ENCODE measurements around the gene IPCEF1. TPM values are rescaled to one million over a fixed set of nuclear protein-coding genes. Genes with fewer than 3 reads are reported as not detected.
"Not testable (repeated sequence)": the region's sequence is repeated elsewhere in the genome, so short reads cannot be mapped to it uniquely, and the experiment has no call there.

IPCEF1 gene
- total and polyA plus RNA-seq, 2 of the 8 experiments (the other 6 are each of a cell fraction or from before 2014, with no cell fraction given): 0.41 to 0.78 TPM

- H3K79me1 ChIP-seq (ENCODE audit: low read depth, low read length); H2BK20ac ChIP-seq (ENCODE audit: low read length); H3K4me3 ChIP-seq (ENCODE audit: extremely low read depth in 1 of 4, insufficient read depth in 2 of 4, low read depth in 3 of 4, low read length in 4 of 4); H3K4ac ChIP-seq (replicated peaks; ENCODE audit: insufficient read length, low read depth, low read length); H3K36me3 ChIP-seq (ENCODE audit: control insufficient read depth in 2 of 4, insufficient read depth in 4 of 4, low read length in 3 of 4); H4K5ac ChIP-seq (ENCODE audit: insufficient read length, low read depth, low read length); H3K9me3 ChIP-seq (ENCODE audit: insufficient read depth in 2 of 2, low read depth in 1 of 2, low read length in 1 of 2); H3K79me2 ChIP-seq (ENCODE audit: control insufficient read depth in 1 of 2, insufficient read depth in 2 of 2, low read length in 2 of 2); H2BK12ac ChIP-seq (ENCODE audit: low read depth, low read length); H3K27me3 ChIP-seq (replicated peaks in 1 of 4; ENCODE audit: control insufficient read depth in 3 of 4, extremely low read depth in 1 of 4, insufficient read depth in 3 of 4, low read length in 3 of 4); H3K4me1 ChIP-seq (replicated peaks in 1 of 4; ENCODE audit: control insufficient read depth in 3 of 4, insufficient read depth in 4 of 4, low read length in 3 of 4); POLR2A ChIA-PET (ENCODE audit: partially characterized antibody); H2BK5ac ChIP-seq (ENCODE audit: low read depth, low read length); H4K20me1 ChIP-seq (replicated peaks in 1 of 2; ENCODE audit: control insufficient read depth in 1 of 2, insufficient read depth in 2 of 2, low read length in 2 of 2); H2AFZ ChIP-seq (ENCODE audit: low read length); H3K18ac ChIP-seq (ENCODE audit: extremely low read depth, low read length); H4K8ac ChIP-seq (ENCODE audit: extremely low read depth, insufficient read depth, low read length); H3K23ac ChIP-seq (ENCODE audit: insufficient read length); H3K9ac ChIP-seq (replicated peaks in 1 of 4; ENCODE audit: extremely low read depth in 1 of 4, low read depth in 3 of 4, low read length in 3 of 4); H2BK120ac ChIP-seq (replicated peaks; ENCODE audit: low read depth, low read length); FAIRE-seq; H4K91ac ChIP-seq (replicated peaks; ENCODE audit: insufficient read length, low read length); H2AK5ac ChIP-seq (ENCODE audit: low read depth, low read length); H3K14ac ChIP-seq (ENCODE audit: insufficient read length); DNase-seq (ENCODE audit: low read depth in 1 of 2, low spot score in 2 of 2); H3K27ac ChIP-seq (ENCODE audit: low read depth, low read length); H3K56ac ChIP-seq (replicated peaks; ENCODE audit: insufficient read length, low read depth, low read length); CTCF ChIA-PET (ENCODE audit: partially characterized antibody); H3K23me2 ChIP-seq (ENCODE audit: low read depth, low read length); H3K4me2 ChIP-seq (ENCODE audit: insufficient read depth in 1 of 2, low read depth in 2 of 2, low read length in 2 of 2); H2BK15ac ChIP-seq (ENCODE audit: low read length): not testable (repeated sequence)
- WGBS, 2 experiments (ENCODE audit: extremely low coverage in 1 of 2, insufficient coverage in 1 of 2, insufficient read length in 1 of 2, insufficient replicate concordance in 2 of 2, low coverage in 1 of 2, low lambda C conversion rate in 2 of 2, missing lambda C conversion rate in 1 of 2): 89% methylated on average over 1 of the region's 1 CpG; no CpG with 5 or more reads in 1 of the 2 experiments
Observed at GRCh38 chr6:154327313-154327712, 29.3 kb downstream of the IPCEF1 start.
